NB4 (cell line): Measurements from ENCODE around the gene ZBTB40.

Experiments used
- POLR2A ChIP-seq: IDR thresholded peaks from 2 replicates; pipeline ENCODE4 v1.6.1; 2011; ENCODE audit warnings: mild to moderate bottlenecking; ENCODE audit not compliant: insufficient read length; ENCODE audit errors: extremely low read depth
- TF ChIP-seq, protein P1 (sequence below): IDR thresholded peaks from one replicate; pipeline ENCODE4 v1.5.1; 2012; ENCODE audit warnings: low read depth, low read length
- TF ChIP-seq, protein P2 (sequence below): IDR thresholded peaks from 2 replicates; pipeline ENCODE4 v1.6.1; 2011; ENCODE audit warnings: low read depth, low read length

DNA sequence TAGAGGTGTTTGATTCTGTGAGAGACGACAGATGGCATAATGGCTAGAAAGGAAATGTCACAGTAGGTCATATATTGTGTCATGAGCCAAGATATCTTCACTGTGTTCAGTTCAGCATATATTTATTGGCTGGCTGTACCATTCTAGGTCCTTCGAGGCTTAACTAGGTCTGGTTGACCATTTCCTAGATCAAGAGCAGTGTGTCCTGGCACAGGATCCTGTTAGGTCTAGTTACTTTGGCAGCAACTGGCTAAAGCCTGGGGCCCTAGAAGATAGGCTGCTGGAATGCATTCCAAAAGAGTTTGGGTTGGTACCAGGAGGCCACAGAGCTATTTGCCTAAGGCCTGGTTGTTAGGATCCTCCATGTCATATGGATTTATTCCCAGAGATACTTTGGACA lies 20.9 kb downstream of the ZBTB40 start:
- TF ChIP-seq, protein P1, sequence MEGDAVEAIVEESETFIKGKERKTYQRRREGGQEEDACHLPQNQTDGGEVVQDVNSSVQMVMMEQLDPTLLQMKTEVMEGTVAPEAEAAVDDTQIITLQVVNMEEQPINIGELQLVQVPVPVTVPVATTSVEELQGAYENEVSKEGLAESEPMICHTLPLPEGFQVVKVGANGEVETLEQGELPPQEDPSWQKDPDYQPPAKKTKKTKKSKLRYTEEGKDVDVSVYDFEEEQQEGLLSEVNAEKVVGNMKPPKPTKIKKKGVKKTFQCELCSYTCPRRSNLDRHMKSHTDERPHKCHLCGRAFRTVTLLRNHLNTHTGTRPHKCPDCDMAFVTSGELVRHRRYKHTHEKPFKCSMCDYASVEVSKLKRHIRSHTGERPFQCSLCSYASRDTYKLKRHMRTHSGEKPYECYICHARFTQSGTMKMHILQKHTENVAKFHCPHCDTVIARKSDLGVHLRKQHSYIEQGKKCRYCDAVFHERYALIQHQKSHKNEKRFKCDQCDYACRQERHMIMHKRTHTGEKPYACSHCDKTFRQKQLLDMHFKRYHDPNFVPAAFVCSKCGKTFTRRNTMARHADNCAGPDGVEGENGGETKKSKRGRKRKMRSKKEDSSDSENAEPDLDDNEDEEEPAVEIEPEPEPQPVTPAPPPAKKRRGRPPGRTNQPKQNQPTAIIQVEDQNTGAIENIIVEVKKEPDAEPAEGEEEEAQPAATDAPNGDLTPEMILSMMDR: no peak
- TF ChIP-seq POLR2A: no peak
- TF ChIP-seq, protein P2, sequence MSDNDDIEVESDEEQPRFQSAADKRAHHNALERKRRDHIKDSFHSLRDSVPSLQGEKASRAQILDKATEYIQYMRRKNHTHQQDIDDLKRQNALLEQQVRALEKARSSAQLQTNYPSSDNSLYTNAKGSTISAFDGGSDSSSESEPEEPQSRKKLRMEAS: no peak
